ENCODE results near the gene PLP1.

DNA sequence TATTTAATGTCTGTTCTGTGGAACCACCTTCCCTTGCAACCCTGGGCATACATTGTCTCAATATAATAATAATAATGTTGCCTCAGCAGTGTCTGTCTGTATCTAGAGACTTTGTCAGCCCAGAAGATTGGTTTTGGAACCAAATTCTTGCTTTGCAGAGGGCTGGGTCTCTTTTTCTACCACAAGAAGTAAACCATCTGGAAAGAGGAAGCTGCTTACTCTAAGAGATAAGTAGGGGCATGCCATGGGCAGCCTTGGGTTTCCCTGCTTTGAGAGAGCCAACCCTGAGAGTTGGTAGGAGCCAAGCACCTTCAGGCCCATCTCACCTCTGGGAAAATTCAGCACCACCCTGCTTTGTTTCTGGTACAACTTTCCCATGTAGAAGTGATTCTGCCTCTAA lies 38.9 kb upstream of the PLP1 start:
- TF ChIP-seq, protein P1, sequence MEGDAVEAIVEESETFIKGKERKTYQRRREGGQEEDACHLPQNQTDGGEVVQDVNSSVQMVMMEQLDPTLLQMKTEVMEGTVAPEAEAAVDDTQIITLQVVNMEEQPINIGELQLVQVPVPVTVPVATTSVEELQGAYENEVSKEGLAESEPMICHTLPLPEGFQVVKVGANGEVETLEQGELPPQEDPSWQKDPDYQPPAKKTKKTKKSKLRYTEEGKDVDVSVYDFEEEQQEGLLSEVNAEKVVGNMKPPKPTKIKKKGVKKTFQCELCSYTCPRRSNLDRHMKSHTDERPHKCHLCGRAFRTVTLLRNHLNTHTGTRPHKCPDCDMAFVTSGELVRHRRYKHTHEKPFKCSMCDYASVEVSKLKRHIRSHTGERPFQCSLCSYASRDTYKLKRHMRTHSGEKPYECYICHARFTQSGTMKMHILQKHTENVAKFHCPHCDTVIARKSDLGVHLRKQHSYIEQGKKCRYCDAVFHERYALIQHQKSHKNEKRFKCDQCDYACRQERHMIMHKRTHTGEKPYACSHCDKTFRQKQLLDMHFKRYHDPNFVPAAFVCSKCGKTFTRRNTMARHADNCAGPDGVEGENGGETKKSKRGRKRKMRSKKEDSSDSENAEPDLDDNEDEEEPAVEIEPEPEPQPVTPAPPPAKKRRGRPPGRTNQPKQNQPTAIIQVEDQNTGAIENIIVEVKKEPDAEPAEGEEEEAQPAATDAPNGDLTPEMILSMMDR (IDR thresholded peaks at IDR 0.05), result no peak
- no peak for TF ChIP-seq EP300 (IDR thresholded peaks at IDR 0.05)
